Mucosa of rectum (tissue), 2 donors: ENCODE data around the gene HSD17B3.
"Not testable (repeated sequence)": the region's sequence is repeated elsewhere in the genome, so short reads cannot be mapped to it uniquely, and the experiment has no call there.

Experiments
- H3K27ac ChIP-seq, 2 donors: one replicate each; pipeline ENCODE4 v1.7.0; 2013; ENCODE audit warnings: inconsistent platforms in 2 of 2, low read depth in 2 of 2, low read length in 2 of 2
- H3K27me3 ChIP-seq, 2 donors: one replicate each; pipeline ENCODE4 v1.7.0; 2013; ENCODE audit warnings: low read length in 2 of 2; ENCODE audit not compliant: control insufficient read depth in 2 of 2, insufficient read depth in 2 of 2
- H3K36me3 ChIP-seq, 2 donors: one replicate each; pipeline ENCODE4 v1.7.0; 2013; ENCODE audit warnings: low read length in 2 of 2; ENCODE audit not compliant: control insufficient read depth in 2 of 2, insufficient read depth in 2 of 2
- H3K4me1 ChIP-seq, 2 donors: one replicate each; pipeline ENCODE4 v1.7.0; 2013; ENCODE audit warnings: low read length in 2 of 2, mild to moderate bottlenecking in 1 of 2; ENCODE audit not compliant: control insufficient read depth in 2 of 2, insufficient read depth in 2 of 2
- H3K4me3 ChIP-seq, 2 donors: one replicate each; pipeline ENCODE4 v1.7.0; 2013; ENCODE audit warnings: low read length in 2 of 2
- H3K9ac ChIP-seq, 2 donors: one replicate each; pipeline ENCODE4 v1.7.0; 2013; ENCODE audit warnings: low read length in 2 of 2, low read depth in 1 of 2, mild to moderate bottlenecking in 1 of 2
- H3K9me3 ChIP-seq, 2 donors: one replicate each; pipeline ENCODE4 v1.7.0; 2013; ENCODE audit warnings: low read length in 2 of 2; ENCODE audit not compliant: control insufficient read depth in 2 of 2
- donor health status: healthy.
- donor health status: Normal muscosa, but diverticular disease.

HSD17B3 gene

GRCh38 chr9:96202971-96203780, 98.8 kb downstream of the HSD17B3 start:
- Histone ChIP-seq H3K4me3 (no peak overlapping the region), H3K27me3 (no peaks in the 10 kb centered on the region), H3K36me3 (no peaks in the 10 kb centered on the region), H3K9ac (no peak overlapping the region), H3K27ac (no peak overlapping the region), H3K9me3 (no peaks in the 10 kb centered on the region), H3K4me1 (no peaks in the 10 kb centered on the region)

GRCh38 chr9:96201140-96201539, 100.8 kb downstream of the HSD17B3 start:
- Histone ChIP-seq H3K9me3 (no peaks in the 10 kb centered on the region), H3K36me3 (no peaks in the 10 kb centered on the region), H3K27ac (no peak overlapping the region), H3K4me1 (no peaks in the 10 kb centered on the region), H3K9ac (no peak overlapping the region), H3K27me3 (no peaks in the 10 kb centered on the region), H3K4me3 (no peak overlapping the region)

GRCh38 chr9:96199006-96199405, 103.0 kb downstream of the HSD17B3 start:
- H3K4me1 ChIP-seq, result no peaks in the 10 kb centered on the region
- no peak overlapping the region for H3K4me3 ChIP-seq
- no peaks in the 10 kb centered on the region for H3K9me3 ChIP-seq
- no peaks in the 10 kb centered on the region for H3K27me3 ChIP-seq
- H3K36me3 ChIP-seq, result no peaks in the 10 kb centered on the region
- no peak overlapping the region for H3K27ac ChIP-seq
- H3K9ac ChIP-seq, result no peak overlapping the region

- H3K4me1 ChIP-seq, result no peaks in the 10 kb centered on the region
- no peaks in the 10 kb centered on the region for H3K27me3 ChIP-seq
- H3K9me3 ChIP-seq, result peaks cover 0 to 4% of the 10 kb centered on the region in 2 donors
- no peak overlapping the region for H3K27ac ChIP-seq
- H3K4me3 ChIP-seq, result no peak overlapping the region
- no peaks in the 10 kb centered on the region for H3K36me3 ChIP-seq
- no peak overlapping the region for H3K9ac ChIP-seq
Observed at GRCh38 chr9:96195541-96195940, 106.4 kb downstream of the HSD17B3 start.

GRCh38 chr9:96193236-96193755, 108.7 kb downstream of the HSD17B3 start:
- Histone ChIP-seq H3K9me3 (peaks cover 4% of the 10 kb centered on the region in 2 donors), H3K36me3 (no peaks in the 10 kb centered on the region), H3K9ac (no peak overlapping the region), H3K4me3 (no peak overlapping the region), H3K27me3 (no peaks in the 10 kb centered on the region), H3K27ac (no peak overlapping the region), H3K4me1 (peaks cover 0 to under 1% of the 10 kb centered on the region in 2 donors)

GRCh38 chr9:96192710-96193109, 109.3 kb downstream of the HSD17B3 start:
- Histone ChIP-seq H3K9ac (no peak overlapping the region), H3K9me3 (peaks cover 4% of the 10 kb centered on the region in 2 donors), H3K27me3 (no peaks in the 10 kb centered on the region), H3K36me3 (no peaks in the 10 kb centered on the region), H3K27ac (no peak overlapping the region), H3K4me1 (peaks cover 0 to 3% of the 10 kb centered on the region in 2 donors), H3K4me3 (no peak overlapping the region)

GRCh38 chr9:96189995-96190394, 112.0 kb downstream of the HSD17B3 start:
- no peak overlapping the region for H3K27ac ChIP-seq
- no peaks in the 10 kb centered on the region for H3K27me3 ChIP-seq
- no peaks in the 10 kb centered on the region for H3K36me3 ChIP-seq
- H3K4me1 ChIP-seq, result peaks cover 6 to 12% of the 10 kb centered on the region in 2 donors
- H3K4me3 ChIP-seq, result no peak overlapping the region
- no peak overlapping the region for H3K9ac ChIP-seq
- H3K9me3 ChIP-seq, result peaks cover 4% of the 10 kb centered on the region in 2 donors

GRCh38 chr9:96189581-96189980, 112.4 kb downstream of the HSD17B3 start:
- not testable (repeated sequence) for H3K9ac ChIP-seq, H3K4me3 ChIP-seq, H3K27me3 ChIP-seq, H3K9me3 ChIP-seq, H3K27ac ChIP-seq, H3K36me3 ChIP-seq
- H3K4me1 ChIP-seq, result peaks cover 6 to 12% of the 10 kb centered on the region in 2 donors

- peaks cover 4% of the 10 kb centered on the region in 2 donors for H3K9me3 ChIP-seq
- no peaks in the 10 kb centered on the region for H3K27me3 ChIP-seq
- no peak overlapping the region for H3K9ac ChIP-seq
- no peaks in the 10 kb centered on the region for H3K36me3 ChIP-seq
- no peak overlapping the region for H3K4me3 ChIP-seq
- H3K4me1 ChIP-seq, result peaks cover 6 to 12% of the 10 kb centered on the region in 2 donors
- H3K27ac ChIP-seq, result peak overlapping the region in 1 of 2 donors; percentile 3
Observed at GRCh38 chr9:96188571-96188970, 113.4 kb downstream of the HSD17B3 start.

- peaks cover 6 to 12% of the 10 kb centered on the region in 2 donors for H3K4me1 ChIP-seq
- peak overlapping the region; percentile 86 to 92 for H3K27ac ChIP-seq
- peaks cover 4% of the 10 kb centered on the region in 2 donors for H3K9me3 ChIP-seq
- peak overlapping the region in 1 of 2 donors; percentile 33 for H3K4me3 ChIP-seq
- H3K36me3 ChIP-seq, result no peaks in the 10 kb centered on the region
- H3K9ac ChIP-seq, result peak overlapping the region; percentile 46 to 61
- H3K27me3 ChIP-seq, result no peaks in the 10 kb centered on the region
Observed at GRCh38 chr9:96187151-96187555, 114.8 kb downstream of the HSD17B3 start.
